ENCODE data around the gene WDR64.

The WDR64 gene

DNA sequence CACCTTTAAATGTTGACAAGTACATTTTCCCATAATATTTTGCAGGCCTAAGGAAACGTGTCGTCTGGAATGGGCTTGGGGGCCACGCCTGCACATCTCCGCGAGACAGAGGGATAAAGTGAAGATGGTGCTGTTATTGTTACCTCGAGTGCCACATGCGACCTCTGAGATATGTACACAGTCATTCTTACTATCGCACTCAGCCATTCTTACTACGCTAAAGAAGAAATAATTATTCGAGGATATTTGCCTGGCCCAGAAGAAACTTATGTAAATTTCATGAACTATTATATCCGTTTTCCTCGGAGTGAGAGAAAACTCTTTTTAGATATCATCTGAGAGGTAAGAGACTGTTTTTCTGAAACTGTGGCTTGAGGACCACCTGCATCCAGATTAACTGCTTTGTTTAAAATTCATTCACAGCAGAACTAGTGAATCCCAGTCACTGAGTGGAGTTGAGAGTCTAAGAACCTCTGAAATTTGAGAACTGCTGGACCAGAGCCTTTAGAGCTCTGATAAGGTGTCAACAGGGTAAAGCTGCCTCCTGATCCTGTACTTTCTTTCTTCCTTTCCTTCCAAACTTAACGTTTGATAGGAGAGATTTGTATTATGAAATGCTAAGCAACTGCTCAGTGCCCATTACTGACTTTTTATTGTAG lies 196.7 kb downstream of the WDR64 start:
- Mint-ChIP-seq H3K36me3 (peaks cover 26% of the 10 kb centered on the region), H3K27ac (peak overlapping the region; percentile 100), H3K4me3 (peak overlapping the region; percentile 94), H3K9me3 (no peaks in the 10 kb centered on the region), H3K4me1 (peaks cover 44% of the 10 kb centered on the region), H3K27me3 (peaks cover 2% of the 10 kb centered on the region)
- DNase-seq = no peak
- CTCF ChIA-PET = interaction anchor here (1.6 kb wide), 1 partner anchor 238 kb away, joined by 6 read pairs; no protein-coding TSS in a partner anchor

DNA sequence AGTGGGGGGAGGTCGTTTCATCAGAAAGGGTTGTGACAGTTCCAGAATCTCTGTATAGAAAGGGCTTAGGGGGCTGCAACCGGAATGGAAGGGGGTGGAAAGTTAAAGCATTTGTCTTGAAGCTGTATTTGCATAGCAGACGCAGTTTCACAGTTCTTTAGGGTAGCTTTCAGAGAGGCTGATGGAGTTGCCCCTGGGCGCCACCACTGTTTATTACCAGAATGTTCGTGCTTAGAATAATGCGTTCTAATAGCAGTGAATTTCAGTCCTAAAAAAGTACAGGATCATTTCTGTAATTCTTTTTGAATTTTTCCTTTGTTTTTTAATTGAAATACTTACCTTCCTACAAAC lies 197.2 kb downstream of the WDR64 start:
- Mint-ChIP-seq H3K27me3 (no peaks in the 10 kb centered on the region), H3K36me3 (peaks cover 30% of the 10 kb centered on the region), H3K4me1 (peaks cover 44% of the 10 kb centered on the region), H3K27ac (peak overlapping the region; percentile 100), H3K9me3 (no peaks in the 10 kb centered on the region), H3K4me3 (peak overlapping the region; percentile 94)
- CTCF ChIA-PET = interaction anchor here (1.6 kb wide), 1 partner anchor 239 kb away, joined by 6 read pairs; no protein-coding TSS in a partner anchor
- no peak for DNase-seq
